Daoy (cell line): ENCODE measurements around the gene MROH2A. TPM values are rescaled to one million over a fixed set of nuclear protein-coding genes. Genes with fewer than 3 reads are reported as not detected.

Source experiments
- DNase-seq: peaks from one replicate; pipeline ENCODE4 v3.0.0-alpha.2; 2015; ENCODE audit warnings: low read depth
- total RNA-seq: library from RNA; depleted of rRNA; stranded (reverse); fragments of >200 nt; shearing (Covaris generic); gene quantifications from 2 replicates; pipeline ENCODE4 v1.2.3, GENCODE V29; 2014

The MROH2A gene
- total RNA-seq, 1 experiment from 2014 or later: 0.80 TPM

- peak; percentile 52 for DNase-seq
These were observed 13.4 kb upstream of the MROH2A start for GRCh38 chr2:233764761-233765160.

GRCh38 chr2:233766416-233766815, 11.7 kb upstream of the MROH2A start:
- no peak for DNase-seq

- DNase-seq: no peak
These were observed 10.1 kb upstream of the MROH2A start for GRCh38 chr2:233768076-233768475.

GRCh38 chr2:233769260-233769659, 8.9 kb upstream of the MROH2A start:
- no peak for DNase-seq

GRCh38 chr2:233772153-233772552, 6.0 kb upstream of the MROH2A start:
- DNase-seq: no peak

- DNase-seq: peak; percentile 17
These were observed 5.5 kb upstream of the MROH2A start for GRCh38 chr2:233772583-233772982.

- DNase-seq: no peak
These were observed 4.3 kb upstream of the MROH2A start for GRCh38 chr2:233773854-233774253.

GRCh38 chr2:233775414-233775813, 2.7 kb upstream of the MROH2A start:
- DNase-seq: no peak

GRCh38 chr2:233779722-233780121, 1.6 kb downstream of the MROH2A start:
- no peak for DNase-seq

- peak; percentile 15 for DNase-seq
These were observed 2.6 kb downstream of the MROH2A start for GRCh38 chr2:233780771-233781170.

- DNase-seq: no peak
These were observed 11.4 kb downstream of the MROH2A start for GRCh38 chr2:233789554-233789953.

- no peak for DNase-seq
These were observed 13.2 kb downstream of the MROH2A start for GRCh38 chr2:233791151-233791882.

GRCh38 chr2:233791883-233792329, 13.8 kb downstream of the MROH2A start:
- no peak for DNase-seq

GRCh38 chr2:233792720-233793119, 14.6 kb downstream of the MROH2A start:
- no peak for DNase-seq

- no peak for DNase-seq
These were observed 15.5 kb downstream of the MROH2A start for GRCh38 chr2:233793465-233794127.

GRCh38 chr2:233794128-233794658, 16.1 kb downstream of the MROH2A start:
- DNase-seq: no peak

- DNase-seq: no peak
These were observed 17.6 kb downstream of the MROH2A start for GRCh38 chr2:233795735-233796171.

GRCh38 chr2:233796254-233796653, 18.1 kb downstream of the MROH2A start:
- no peak for DNase-seq

GRCh38 chr2:233798335-233799086, 20.4 kb downstream of the MROH2A start:
- no peak for DNase-seq

- no peak for DNase-seq
These were observed 21.0 kb downstream of the MROH2A start for GRCh38 chr2:233799087-233799665.

GRCh38 chr2:233799716-233800115, 21.6 kb downstream of the MROH2A start:
- DNase-seq: no peak

- no peak for DNase-seq
These were observed 22.1 kb downstream of the MROH2A start for GRCh38 chr2:233800208-233800607.
